NCI-H526 treated with DMSO at 0.1 percent for 48 hours (cell line): ENCODE data around the gene CLDN1.
"Not testable (repeated sequence)": the region's sequence is repeated elsewhere in the genome, so short reads cannot be mapped to it uniquely, and the experiment has no call there.

Experiments used
- DNase-seq: peaks from one replicate; lab custom pipeline; 2025; lab: John Stamatoyannopoulos, UW

The CLDN1 gene

GRCh38 chr3:190293621-190294020 lies 28.6 kb downstream of the CLDN1 start:
- no peak for DNase-seq

- no peak for DNase-seq
These were observed 30.2 kb downstream of the CLDN1 start for GRCh38 chr3:190291994-190292584.

GRCh38 chr3:190289989-190290388 lies 32.3 kb downstream of the CLDN1 start:
- DNase-seq, result no peak

GRCh38 chr3:190288836-190289235 lies 33.4 kb downstream of the CLDN1 start:
- no peak for DNase-seq

- no peak for DNase-seq
These were observed 36.2 kb downstream of the CLDN1 start for GRCh38 chr3:190286014-190286413.

- no peak for DNase-seq
These were observed 40.8 kb downstream of the CLDN1 start for GRCh38 chr3:190281308-190282051.

GRCh38 chr3:190279690-190280089 lies 42.6 kb downstream of the CLDN1 start:
- no peak for DNase-seq

GRCh38 chr3:190272747-190273146 lies 49.5 kb downstream of the CLDN1 start:
- DNase-seq, result no peak

- DNase-seq, result no peak
These were observed 53.1 kb downstream of the CLDN1 start for GRCh38 chr3:190269101-190269500.

- DNase-seq, result not testable (repeated sequence)
These were observed 54.8 kb downstream of the CLDN1 start for GRCh38 chr3:190267464-190267863.

- DNase-seq, result no peak
These were observed 55.3 kb downstream of the CLDN1 start for GRCh38 chr3:190266913-190267290.

- DNase-seq, result no peak
These were observed 55.9 kb downstream of the CLDN1 start for GRCh38 chr3:190266265-190266912.

GRCh38 chr3:190265796-190266195 lies 56.5 kb downstream of the CLDN1 start:
- no peak for DNase-seq

GRCh38 chr3:190265126-190265525 lies 57.1 kb downstream of the CLDN1 start:
- no peak for DNase-seq

GRCh38 chr3:190261740-190262139 lies 60.5 kb downstream of the CLDN1 start:
- DNase-seq, result no peak

GRCh38 chr3:190261015-190261414 lies 61.2 kb downstream of the CLDN1 start:
- no peak for DNase-seq

- no peak for DNase-seq
These were observed 61.9 kb downstream of the CLDN1 start for GRCh38 chr3:190260301-190260700.

- DNase-seq, result no peak
These were observed 63.6 kb downstream of the CLDN1 start for GRCh38 chr3:190258634-190259033.
